HepG2 (cell line): ENCODE results near the gene TAGAP. TPM values are rescaled to one million over a fixed set of nuclear protein-coding genes. Genes with fewer than 3 reads are reported as not detected.

ENCODE experiments used
- ARHGAP35 ChIP-seq: sonication (generic); formaldehyde crosslinking; IDR thresholded peaks from 2 replicates; pipeline ENCODE4 v1.9.0; 2022; ENCODE audit warnings: mild to moderate bottlenecking, inconsistent platforms, moderate library complexity, missing genetic modification reagents, borderline replicate concordance
- CEBPB ChIP-seq: IDR thresholded peaks from 2 replicates; pipeline ENCODE4 v1.6.1; 2011; ENCODE audit warnings: low read depth, low read length, improper control_type of control experiment, borderline replicate concordance
- ELF3 ChIP-seq: IDR thresholded peaks from 2 replicates; pipeline ENCODE4 v1.6.1; 2016; ENCODE audit warnings: missing genetic modification reagents, missing compliant biosample characterization
- GABPB1 ChIP-seq: IDR thresholded peaks from 2 replicates; pipeline ENCODE4 v1.6.1; 2016; ENCODE audit warnings: mild to moderate bottlenecking, missing genetic modification reagents, moderate library complexity, missing compliant biosample characterization
- KLF9 ChIP-seq: IDR thresholded peaks from 2 replicates; pipeline ENCODE4 v1.6.1; 2016; ENCODE audit warnings: low read depth
- KMT2B ChIP-seq: IDR thresholded peaks from 2 replicates; pipeline ENCODE4 v1.6.1; 2016; ENCODE audit warnings: missing genetic modification reagents, missing compliant biosample characterization
- LCORL ChIP-seq, 2 experiments: fragments of 450-650 bp in 1 of 2; sonication (generic) in 1 of 2; formaldehyde crosslinking in 1 of 2; IDR thresholded peaks; 2 replicates each; pipeline versions ENCODE4 v1.5.0 to v1.6.1; 2017 to 2020; ENCODE audit warnings: antibody characterized with exemption in 1 of 2, missing genetic modification reagents in 1 of 2
- MBD4 ChIP-seq: IDR thresholded peaks from 2 replicates; pipeline ENCODE4 v1.6.1; 2012; ENCODE audit warnings: low read length, inconsistent platforms, borderline replicate concordance
- MEIS1 ChIP-seq: sonication (generic); formaldehyde crosslinking; IDR thresholded peaks from 2 replicates; pipeline ENCODE4 v1.9.0; 2021; ENCODE audit warnings: mild to moderate bottlenecking, missing genetic modification reagents, moderate library complexity, borderline replicate concordance
- NR2F6 ChIP-seq, 2 experiments: IDR thresholded peaks; 2 replicates each; pipeline ENCODE4 v1.6.1; 2016; ENCODE audit warnings: antibody characterized with exemption in 1 of 2, mild to moderate bottlenecking in 1 of 2
- ZFP37 ChIP-seq: sonication (generic); formaldehyde crosslinking; IDR thresholded peaks from 2 replicates; pipeline ENCODE4 v1.4.0; 2020; ENCODE audit warnings: missing genetic modification reagents, borderline replicate concordance
- ZMAT3 ChIP-seq: sonication (generic); formaldehyde crosslinking; conservative IDR thresholded peaks from 2 replicates; pipeline ENCODE4 v1.7.0; 2021; ENCODE audit warnings: missing genetic modification reagents
- ZNF24 ChIP-seq: fragments of 450-650 bp; IDR thresholded peaks from 2 replicates; pipeline ENCODE4 v1.6.1; 2017; ENCODE audit warnings: antibody characterized with exemption, mild to moderate bottlenecking
- ZNF530 ChIP-seq: sonication (generic); formaldehyde crosslinking; IDR thresholded peaks from 2 replicates; pipeline ENCODE4 v1.5.0; 2020; ENCODE audit warnings: low read depth, mild to moderate bottlenecking, missing genetic modification reagents
- ZNF816 ChIP-seq: sonication (generic); formaldehyde crosslinking; IDR thresholded peaks from 2 replicates; pipeline ENCODE4 v1.8.0; 2022; ENCODE audit warnings: missing genetic modification reagents, mild to moderate bottlenecking, borderline replicate concordance
- ZSCAN12 ChIP-seq: sonication (generic); formaldehyde crosslinking; IDR thresholded peaks from 2 replicates; pipeline ENCODE4 v1.9.0; 2021; ENCODE audit warnings: mild to moderate bottlenecking, missing genetic modification reagents
- polyA plus RNA-seq, 8 experiments: library from polyadenylated mRNA; depleted of rRNA in 3 of 8; stranded (reverse) in 7 of 8; unstranded in 1 of 8; fragments of >200 nt; fragmentation: Illumina TruSeq in 4 of 8; extraction: Trizol in 4 of 8; gene quantifications; 2 replicates each; pipeline versions ENCODE4 v1.2.1 to v1.2.3, GENCODE V29; 2011 to 2016; ENCODE audit warnings: low read depth in 4 of 8, missing spikeins in 1 of 8, mixed read lengths in 1 of 8; ENCODE audit not compliant: insufficient read depth in 1 of 8
- total RNA-seq, 5 experiments: library from RNA; depleted of rRNA; stranded (reverse); fragments of >200 nt; fragmentation: Illumina TruSeq; extraction: Trizol; gene quantifications; 2 replicates each; pipeline ENCODE4 v1.2.3, GENCODE V29; 2016; ENCODE audit warnings: low read depth in 1 of 5
- TF ChIP-seq, protein P1 (sequence below): sonication (generic); formaldehyde crosslinking; IDR thresholded peaks from 2 replicates; pipeline ENCODE4 v1.8.1; 2023; ENCODE audit warnings: mild to moderate bottlenecking, missing genetic modification reagents
- TF ChIP-seq, protein P2 (sequence below): sonication (generic); formaldehyde crosslinking; IDR thresholded peaks from 2 replicates; pipeline ENCODE4 v1.8.1; 2023; ENCODE audit warnings: mild to moderate bottlenecking, missing genetic modification reagents, borderline replicate concordance
- TF ChIP-seq, protein P3 (sequence below): sonication (generic); formaldehyde crosslinking; IDR thresholded peaks from 2 replicates; pipeline ENCODE4 v1.4.0; 2020; ENCODE audit warnings: missing genetic modification reagents, mild to moderate bottlenecking, borderline replicate concordance
- TF ChIP-seq, protein P4 (sequence below): IDR thresholded peaks from 2 replicates; pipeline ENCODE4 v1.6.1; 2016; ENCODE audit warnings: low read depth
- TF ChIP-seq, protein P5 (sequence below): sonication (generic); formaldehyde crosslinking; IDR thresholded peaks from 2 replicates; pipeline ENCODE4 v1.8.0; 2022; ENCODE audit warnings: low read depth, missing genetic modification reagents
- TF ChIP-seq, protein P6 (sequence below): sonication (generic); formaldehyde crosslinking; IDR thresholded peaks from 2 replicates; pipeline ENCODE4 v1.5.1; 2020; ENCODE audit warnings: missing genetic modification reagents, mild to moderate bottlenecking, borderline replicate concordance

The TAGAP gene
- total and polyA plus RNA-seq, 2 of the 13 experiments (the other 11 are each of a cell fraction or from before 2014, with no cell fraction given) = not detected

DNA sequence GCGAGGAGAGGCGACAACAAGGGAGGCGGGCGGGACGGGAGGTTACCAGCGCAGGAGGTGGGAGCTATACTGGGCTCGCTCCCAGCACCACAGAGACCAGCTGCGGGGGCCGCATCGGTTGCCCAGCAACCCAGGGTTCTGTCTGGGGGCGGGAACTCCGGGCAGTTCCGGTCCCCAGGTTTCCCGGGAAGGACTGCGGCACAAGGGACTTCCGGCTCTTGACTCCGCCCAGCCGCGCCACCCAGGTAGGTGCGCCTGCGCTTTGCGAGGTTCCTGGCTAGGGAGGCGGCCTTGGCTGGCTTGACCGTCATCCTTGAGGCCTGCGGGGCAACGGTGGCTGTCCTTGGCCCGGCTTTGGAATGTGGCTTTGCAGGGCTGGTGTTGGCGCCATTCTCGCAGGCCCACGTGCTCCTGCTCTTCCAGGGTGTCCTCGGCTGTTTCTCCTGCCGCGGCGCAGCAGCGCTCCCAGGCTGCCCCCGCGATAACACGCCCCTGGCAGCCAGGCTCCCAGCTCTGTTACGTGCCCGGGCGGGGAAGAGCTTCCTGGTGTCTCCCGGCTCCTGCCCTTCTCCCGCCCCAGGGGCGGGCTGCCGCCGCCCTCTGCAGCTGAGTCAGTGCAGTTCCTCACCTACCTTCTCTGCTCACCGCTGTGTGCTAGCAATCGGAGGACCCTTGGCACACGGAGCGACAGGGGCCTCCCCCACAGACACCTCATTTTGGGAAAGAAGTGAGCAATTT, 45.0 kb downstream of the TAGAP start, which contains the start of gene RSPH3 (continued):
- TF ChIP-seq ZNF24 (no peak), MEIS1 (CRISPR knock-in tag) (peak; percentile 91; the same call in 1 of the 2 replicates), ZNF816 (CRISPR knock-in tag) (peak; percentile 96; the same call in 1 of the 2 replicates), LCORL (IDR thresholded peaks at IDR 0.05) (0 out of 2 replicates have a peak, but pooled peaks have one; percentile 33), LCORL (CRISPR knock-in tag; IDR thresholded peaks at IDR 0.05) (peak; percentile 97), MBD4 (no peak), CEBPB (no peak), KLF9 (CRISPR knock-in tag) (peak; percentile 73; the same call in 1 of the 2 replicates), KMT2B (peak; percentile 95), ZFP37 (CRISPR knock-in tag) (peak; percentile 87), ZNF530 (CRISPR knock-in tag) (no peak), GABPB1 (peak; percentile 98), ZSCAN12 (CRISPR knock-in tag) (peak; percentile 89; the same call in 1 of the 2 replicates), ARHGAP35 (peak; percentile 98), ELF3 (CRISPR knock-in tag) (peak; percentile 98), ZMAT3 (CRISPR knock-in tag) (peak; percentile 94), NR2F6 (IDR thresholded peaks at IDR 0.05) (no peak), NR2F6 (CRISPR knock-in tag; IDR thresholded peaks at IDR 0.05) (peak; percentile 79)
- TF ChIP-seq, protein P1, sequence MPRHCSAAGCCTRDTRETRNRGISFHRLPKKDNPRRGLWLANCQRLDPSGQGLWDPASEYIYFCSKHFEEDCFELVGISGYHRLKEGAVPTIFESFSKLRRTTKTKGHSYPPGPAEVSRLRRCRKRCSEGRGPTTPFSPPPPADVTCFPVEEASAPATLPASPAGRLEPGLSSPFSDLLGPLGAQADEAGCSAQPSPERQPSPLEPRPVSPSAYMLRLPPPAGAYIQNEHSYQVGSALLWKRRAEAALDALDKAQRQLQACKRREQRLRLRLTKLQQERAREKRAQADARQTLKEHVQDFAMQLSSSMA (CRISPR knock-in tag) = no peak; the same call in none of the 2 replicates
- TF ChIP-seq, protein P2, sequence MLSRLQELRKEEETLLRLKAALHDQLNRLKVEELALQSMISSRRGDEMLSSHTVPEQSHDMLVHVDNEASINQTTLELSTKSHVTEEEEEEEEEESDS = peak; percentile 82; the same call in 1 of the 2 replicates
- TF ChIP-seq, protein P3, sequence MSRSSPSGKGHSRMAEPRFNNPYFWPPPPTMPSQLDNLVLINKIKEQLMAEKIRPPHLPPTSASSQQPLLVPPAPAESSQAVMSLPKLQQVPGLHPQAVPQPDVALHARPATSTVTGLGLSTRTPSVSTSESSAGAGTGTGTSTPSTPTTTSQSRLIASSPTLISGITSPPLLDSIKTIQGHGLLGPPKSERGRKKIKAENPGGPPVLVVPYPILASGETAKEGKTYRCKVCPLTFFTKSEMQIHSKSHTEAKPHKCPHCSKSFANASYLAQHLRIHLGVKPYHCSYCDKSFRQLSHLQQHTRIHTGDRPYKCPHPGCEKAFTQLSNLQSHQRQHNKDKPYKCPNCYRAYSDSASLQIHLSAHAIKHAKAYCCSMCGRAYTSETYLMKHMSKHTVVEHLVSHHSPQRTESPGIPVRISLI (CRISPR knock-in tag) = peak; percentile 68; the same call in 1 of the 2 replicates
- TF ChIP-seq, protein P4, sequence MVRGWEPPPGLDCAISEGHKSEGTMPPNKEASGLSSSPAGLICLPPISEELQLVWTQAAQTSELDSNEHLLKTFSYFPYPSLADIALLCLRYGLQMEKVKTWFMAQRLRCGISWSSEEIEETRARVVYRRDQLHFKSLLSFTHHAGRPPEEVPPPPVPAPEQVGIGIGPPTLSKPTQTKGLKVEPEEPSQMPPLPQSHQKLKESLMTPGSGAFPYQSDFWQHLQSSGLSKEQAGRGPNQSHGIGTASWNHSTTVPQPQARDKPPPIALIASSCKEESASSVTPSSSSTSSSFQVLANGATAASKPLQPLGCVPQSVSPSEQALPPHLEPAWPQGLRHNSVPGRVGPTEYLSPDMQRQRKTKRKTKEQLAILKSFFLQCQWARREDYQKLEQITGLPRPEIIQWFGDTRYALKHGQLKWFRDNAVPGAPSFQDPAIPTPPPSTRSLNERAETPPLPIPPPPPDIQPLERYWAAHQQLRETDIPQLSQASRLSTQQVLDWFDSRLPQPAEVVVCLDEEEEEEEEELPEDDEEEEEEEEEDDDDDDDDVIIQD (CRISPR knock-in tag) = no peak; the same call in 1 of the 2 replicates
- TF ChIP-seq, protein P5, sequence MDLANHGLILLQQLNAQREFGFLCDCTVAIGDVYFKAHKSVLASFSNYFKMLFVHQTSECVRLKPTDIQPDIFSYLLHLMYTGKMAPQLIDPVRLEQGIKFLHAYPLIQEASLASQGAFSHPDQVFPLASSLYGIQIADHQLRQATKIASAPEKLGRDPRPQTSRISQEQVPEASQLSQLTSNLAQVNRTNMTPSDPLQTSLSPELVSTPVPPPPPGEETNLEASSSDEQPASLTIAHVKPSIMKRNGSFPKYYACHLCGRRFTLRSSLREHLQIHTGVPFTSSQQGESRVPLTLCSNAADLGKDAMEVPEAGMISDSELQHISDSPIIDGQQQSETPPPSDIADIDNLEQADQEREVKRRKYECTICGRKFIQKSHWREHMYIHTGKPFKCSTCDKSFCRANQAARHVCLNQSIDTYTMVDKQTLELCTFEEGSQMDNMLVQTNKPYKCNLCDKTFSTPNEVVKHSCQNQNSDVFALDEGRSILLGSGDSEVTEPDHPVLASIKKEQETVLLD (CRISPR knock-in tag) = peak; percentile 55; the same call in 1 of the 2 replicates
- TF ChIP-seq, protein P6, sequence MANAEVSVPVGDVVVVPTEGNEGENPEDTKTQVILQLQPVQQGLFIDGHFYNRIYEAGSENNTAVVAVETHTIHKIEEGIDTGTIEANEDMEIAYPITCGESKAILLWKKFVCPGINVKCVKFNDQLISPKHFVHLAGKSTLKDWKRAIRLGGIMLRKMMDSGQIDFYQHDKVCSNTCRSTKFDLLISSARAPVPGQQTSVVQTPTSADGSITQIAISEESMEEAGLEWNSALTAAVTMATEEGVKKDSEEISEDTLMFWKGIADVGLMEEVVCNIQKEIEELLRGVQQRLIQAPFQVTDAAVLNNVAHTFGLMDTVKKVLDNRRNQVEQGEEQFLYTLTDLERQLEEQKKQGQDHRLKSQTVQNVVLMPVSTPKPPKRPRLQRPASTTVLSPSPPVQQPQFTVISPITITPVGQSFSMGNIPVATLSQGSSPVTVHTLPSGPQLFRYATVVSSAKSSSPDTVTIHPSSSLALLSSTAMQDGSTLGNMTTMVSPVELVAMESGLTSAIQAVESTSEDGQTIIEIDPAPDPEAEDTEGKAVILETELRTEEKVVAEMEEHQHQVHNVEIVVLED (CRISPR knock-in tag) = peak; percentile 88
